Neural cell (in vitro differentiated cells): ENCODE results near the gene DNAJC12. TPM values are rescaled to one million over a fixed set of nuclear protein-coding genes. Genes with fewer than 3 reads are reported as not detected.

ENCODE experiments used
- H2AFZ ChIP-seq: fragments of 200-600, 300-800 bp; sonication (generic), shearing (Covaris generic); 2 replicates; pipeline ENCODE4 v1.6.0; 2014; ENCODE audit warnings: low read depth, mild to moderate bottlenecking, antibody characterized with exemption, low read length, moderate library complexity
- H3F3A ChIP-seq: fragments of 200-600 bp; shearing (Covaris generic); 2 replicates; pipeline ENCODE4 v1.6.1; 2016; ENCODE audit warnings: mild to moderate bottlenecking, moderate library complexity, mixed read lengths, antibody characterized with exemption, low read length; ENCODE audit not compliant: insufficient read depth, poor library complexity, severe bottlenecking
- H3K27ac ChIP-seq: fragments of 200-600, 300-800 bp; sonication (generic), shearing (Covaris generic); 2 replicates; pipeline ENCODE4 v1.5.1; 2014; ENCODE audit warnings: mild to moderate bottlenecking, low read length, moderate library complexity
- H3K27me3 ChIP-seq: fragments of 300-800, 200-600 bp; sonication (generic), shearing (Covaris generic); 2 replicates; pipeline ENCODE4 v1.6.0; 2014; ENCODE audit warnings: mild to moderate bottlenecking, low read depth, low read length, moderate library complexity; ENCODE audit not compliant: insufficient read depth
- H3K36me3 ChIP-seq: fragments of 300-800, 200-600 bp; sonication (generic), shearing (Covaris generic); 2 replicates; pipeline ENCODE4 v1.5.1; 2014; ENCODE audit warnings: mild to moderate bottlenecking, antibody characterized with exemption, low read length, moderate library complexity; ENCODE audit not compliant: insufficient read depth
- H3K4me2 ChIP-seq: fragments of 300-800, 200-600 bp; sonication (generic), shearing (Covaris generic); 2 replicates; pipeline ENCODE4 v1.6.0; 2014; ENCODE audit warnings: mild to moderate bottlenecking, low read length
- H3K4me3 ChIP-seq: fragments of 300-800, 200-600 bp; sonication (generic), shearing (Covaris generic); 2 replicates; pipeline ENCODE4 v1.5.1; 2014; ENCODE audit warnings: mild to moderate bottlenecking, low read length, moderate library complexity
- H3K79me2 ChIP-seq: fragments of 200-600 bp; shearing (Covaris generic); replicated peaks from 2 replicates; pipeline ENCODE4 v1.6.0; 2014; ENCODE audit warnings: mild to moderate bottlenecking, low read length, moderate library complexity; ENCODE audit not compliant: insufficient read depth
- H3K9ac ChIP-seq: fragments of 300-800, 200-600 bp; sonication (generic), shearing (Covaris generic); 2 replicates; pipeline ENCODE4 v1.6.1; 2016; ENCODE audit warnings: mild to moderate bottlenecking, low read length, mixed read lengths
- H3K9me2 ChIP-seq: fragments of 200-600 bp; shearing (Covaris generic); 2 replicates; pipeline ENCODE4 v1.6.1; 2016; ENCODE audit warnings: mild to moderate bottlenecking, low read length, mixed read lengths; ENCODE audit not compliant: insufficient read depth
- H3K9me3 ChIP-seq: fragments of 200-600, 300-800 bp; sonication (generic), shearing (Covaris generic); 2 replicates; pipeline ENCODE4 v1.6.1; 2016; ENCODE audit warnings: mild to moderate bottlenecking, mixed run types, low read length, moderate library complexity, mixed read lengths
- H4K20me1 ChIP-seq: fragments of 200-600 bp; shearing (Covaris generic); 2 replicates; pipeline ENCODE4 v1.6.1; 2016; ENCODE audit warnings: mild to moderate bottlenecking, mixed run types; ENCODE audit not compliant: insufficient read depth
- EP300 ChIP-seq: fragments of 450-650 bp; conservative IDR thresholded peaks from 2 replicates; pipeline ENCODE4 v1.6.1; 2014; ENCODE audit warnings: antibody characterized with exemption, mild to moderate bottlenecking, moderate library complexity; ENCODE audit not compliant: poor library complexity, severe bottlenecking
- EZH2 ChIP-seq: fragments of 200-600, 300-800 bp; shearing (Covaris generic), sonication (generic); IDR thresholded peaks from 2 replicates; pipeline ENCODE4 v1.6.1; 2014; ENCODE audit warnings: antibody characterized with exemption, low read length, borderline replicate concordance, mild to moderate bottlenecking; ENCODE audit not compliant: insufficient read depth, poor library complexity, severe bottlenecking
- MXI1 ChIP-seq: fragments of 450-650 bp; conservative IDR thresholded peaks from 2 replicates; pipeline ENCODE4 v1.6.1; 2014; ENCODE audit warnings: antibody characterized with exemption, mild to moderate bottlenecking; ENCODE audit not compliant: poor library complexity, severe bottlenecking
- POLR2AphosphoS5 ChIP-seq: IDR thresholded peaks from 2 replicates; pipeline ENCODE4 v1.6.1; 2012
- RAD21 ChIP-seq: fragments of 450-650 bp; conservative IDR thresholded peaks from 2 replicates; pipeline ENCODE4 v1.6.1; 2014; ENCODE audit warnings: antibody characterized with exemption, mild to moderate bottlenecking, moderate library complexity
- SMC3 ChIP-seq: fragments of 450-650 bp; conservative IDR thresholded peaks from 2 replicates; pipeline ENCODE4 v1.6.1; 2014; ENCODE audit warnings: antibody characterized with exemption, mild to moderate bottlenecking, moderate library complexity; ENCODE audit not compliant: poor library complexity
- TAF1 ChIP-seq: IDR thresholded peaks from 2 replicates; pipeline ENCODE4 v1.6.1; 2012; ENCODE audit warnings: low read depth
- polyA plus RNA-seq: library from polyadenylated mRNA; depleted of rRNA; stranded (reverse); fragments of >200 nt; gene quantifications from 2 replicates; pipeline ENCODE4 v1.2.3, GENCODE V29; 2014
- TF ChIP-seq, protein P1 (sequence below): IDR thresholded peaks from 2 replicates; pipeline ENCODE4 v1.6.1; 2012; ENCODE audit warnings: borderline replicate concordance
- TF ChIP-seq, protein P2 (sequence below): fragments of 450-650 bp; IDR thresholded peaks from 2 replicates; pipeline ENCODE4 v1.5.1; 2014; ENCODE audit warnings: antibody characterized with exemption, mild to moderate bottlenecking, moderate library complexity; ENCODE audit not compliant: poor library complexity, severe bottlenecking

The DNAJC12 gene
- polyA plus RNA-seq, 1 donor from 2014 or later = 32.2 TPM

DNA sequence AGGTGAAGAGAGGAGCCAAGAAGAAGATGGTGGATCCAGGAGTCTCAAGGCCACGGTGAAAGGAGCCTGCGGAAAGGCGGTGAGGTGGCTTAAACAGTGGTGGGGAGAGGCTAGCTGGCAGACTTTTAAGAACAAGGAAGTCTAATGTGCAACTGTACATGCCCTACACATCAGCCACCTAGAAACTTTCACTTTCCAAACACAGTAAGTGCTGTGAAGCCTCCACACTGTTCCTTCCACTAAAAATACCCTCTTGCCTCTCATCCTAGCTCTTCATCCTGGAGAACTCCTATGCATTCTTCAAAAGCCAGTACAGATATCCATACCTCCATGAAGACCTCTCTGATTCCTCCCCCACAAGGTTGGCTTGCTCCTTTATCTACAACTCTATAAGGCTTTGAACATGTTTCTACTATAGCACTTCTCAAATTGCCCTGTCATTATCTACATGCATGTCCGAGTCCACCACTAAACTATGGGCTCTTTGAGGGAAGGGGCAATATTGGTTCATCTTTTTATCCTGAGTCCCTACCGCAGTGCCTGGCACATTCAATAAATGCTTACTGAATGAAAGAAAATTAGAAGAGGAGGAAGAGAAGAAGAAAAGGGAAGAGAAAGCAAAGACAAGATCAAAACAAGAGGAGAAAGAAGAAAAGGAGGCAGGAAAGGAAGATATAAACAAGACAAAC lies 54.2 kb downstream of the DNAJC12 start:
- no peaks in the 10 kb centered on the region for H3K27me3 ChIP-seq
- no peak overlapping the region for H2AFZ ChIP-seq
- no peaks in the 10 kb centered on the region for H3K9me2 ChIP-seq
- no peaks in the 10 kb centered on the region for H3K9me3 ChIP-seq
- no peak overlapping the region for H3K4me2 ChIP-seq
- H3K27ac ChIP-seq = no peak overlapping the region
- no peaks in the 10 kb centered on the region for H3F3A ChIP-seq
- H3K4me3 ChIP-seq = no peak overlapping the region
- no peaks in the 10 kb centered on the region for H3K79me2 ChIP-seq
- no peaks in the 10 kb centered on the region for H3K36me3 ChIP-seq
- no peak for TF ChIP-seq POLR2AphosphoS5
- TF ChIP-seq TAF1 = no peak
- TF ChIP-seq RAD21 = no peak
- no peak for TF ChIP-seq MXI1
- TF ChIP-seq, protein P1, sequence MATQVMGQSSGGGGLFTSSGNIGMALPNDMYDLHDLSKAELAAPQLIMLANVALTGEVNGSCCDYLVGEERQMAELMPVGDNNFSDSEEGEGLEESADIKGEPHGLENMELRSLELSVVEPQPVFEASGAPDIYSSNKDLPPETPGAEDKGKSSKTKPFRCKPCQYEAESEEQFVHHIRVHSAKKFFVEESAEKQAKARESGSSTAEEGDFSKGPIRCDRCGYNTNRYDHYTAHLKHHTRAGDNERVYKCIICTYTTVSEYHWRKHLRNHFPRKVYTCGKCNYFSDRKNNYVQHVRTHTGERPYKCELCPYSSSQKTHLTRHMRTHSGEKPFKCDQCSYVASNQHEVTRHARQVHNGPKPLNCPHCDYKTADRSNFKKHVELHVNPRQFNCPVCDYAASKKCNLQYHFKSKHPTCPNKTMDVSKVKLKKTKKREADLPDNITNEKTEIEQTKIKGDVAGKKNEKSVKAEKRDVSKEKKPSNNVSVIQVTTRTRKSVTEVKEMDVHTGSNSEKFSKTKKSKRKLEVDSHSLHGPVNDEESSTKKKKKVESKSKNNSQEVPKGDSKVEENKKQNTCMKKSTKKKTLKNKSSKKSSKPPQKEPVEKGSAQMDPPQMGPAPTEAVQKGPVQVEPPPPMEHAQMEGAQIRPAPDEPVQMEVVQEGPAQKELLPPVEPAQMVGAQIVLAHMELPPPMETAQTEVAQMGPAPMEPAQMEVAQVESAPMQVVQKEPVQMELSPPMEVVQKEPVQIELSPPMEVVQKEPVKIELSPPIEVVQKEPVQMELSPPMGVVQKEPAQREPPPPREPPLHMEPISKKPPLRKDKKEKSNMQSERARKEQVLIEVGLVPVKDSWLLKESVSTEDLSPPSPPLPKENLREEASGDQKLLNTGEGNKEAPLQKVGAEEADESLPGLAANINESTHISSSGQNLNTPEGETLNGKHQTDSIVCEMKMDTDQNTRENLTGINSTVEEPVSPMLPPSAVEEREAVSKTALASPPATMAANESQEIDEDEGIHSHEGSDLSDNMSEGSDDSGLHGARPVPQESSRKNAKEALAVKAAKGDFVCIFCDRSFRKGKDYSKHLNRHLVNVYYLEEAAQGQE = no peak
- TF ChIP-seq EZH2 = no peak
- TF ChIP-seq, protein P2, sequence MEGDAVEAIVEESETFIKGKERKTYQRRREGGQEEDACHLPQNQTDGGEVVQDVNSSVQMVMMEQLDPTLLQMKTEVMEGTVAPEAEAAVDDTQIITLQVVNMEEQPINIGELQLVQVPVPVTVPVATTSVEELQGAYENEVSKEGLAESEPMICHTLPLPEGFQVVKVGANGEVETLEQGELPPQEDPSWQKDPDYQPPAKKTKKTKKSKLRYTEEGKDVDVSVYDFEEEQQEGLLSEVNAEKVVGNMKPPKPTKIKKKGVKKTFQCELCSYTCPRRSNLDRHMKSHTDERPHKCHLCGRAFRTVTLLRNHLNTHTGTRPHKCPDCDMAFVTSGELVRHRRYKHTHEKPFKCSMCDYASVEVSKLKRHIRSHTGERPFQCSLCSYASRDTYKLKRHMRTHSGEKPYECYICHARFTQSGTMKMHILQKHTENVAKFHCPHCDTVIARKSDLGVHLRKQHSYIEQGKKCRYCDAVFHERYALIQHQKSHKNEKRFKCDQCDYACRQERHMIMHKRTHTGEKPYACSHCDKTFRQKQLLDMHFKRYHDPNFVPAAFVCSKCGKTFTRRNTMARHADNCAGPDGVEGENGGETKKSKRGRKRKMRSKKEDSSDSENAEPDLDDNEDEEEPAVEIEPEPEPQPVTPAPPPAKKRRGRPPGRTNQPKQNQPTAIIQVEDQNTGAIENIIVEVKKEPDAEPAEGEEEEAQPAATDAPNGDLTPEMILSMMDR = no peak
- TF ChIP-seq EP300 = no peak
- no peak for TF ChIP-seq SMC3
- H3K9ac ChIP-seq = no peak overlapping the region
- H4K20me1 ChIP-seq = no peaks in the 10 kb centered on the region

DNA sequence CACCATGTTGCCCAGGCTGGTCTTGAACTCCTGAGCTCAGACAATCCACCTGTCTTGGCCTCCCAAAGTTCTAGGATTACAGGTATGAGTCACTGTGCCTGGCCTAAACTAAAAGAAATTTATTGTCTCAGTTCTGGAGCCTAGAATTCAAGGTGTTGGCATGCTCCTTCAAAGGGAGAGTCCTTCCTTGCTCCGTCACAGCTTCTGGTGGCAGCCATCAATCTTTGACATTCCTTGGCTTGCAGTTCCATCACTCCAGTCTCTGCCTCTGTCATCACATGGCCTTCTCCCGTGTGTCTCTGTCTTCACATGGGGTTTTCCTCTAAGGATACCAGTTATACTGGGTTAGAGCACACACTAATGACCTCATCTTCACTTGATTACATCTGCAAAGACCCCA lies 55.5 kb downstream of the DNAJC12 start:
- no peaks in the 10 kb centered on the region for H3K79me2 ChIP-seq
- no peak overlapping the region for H3K4me2 ChIP-seq
- H3K4me3 ChIP-seq = no peak overlapping the region
- TF ChIP-seq SMC3 (no peak), EZH2 (no peak), MXI1 (no peak), EP300 (no peak), RAD21 (no peak), POLR2AphosphoS5 (no peak), TAF1 (no peak)
- TF ChIP-seq, protein P2 = no peak
- TF ChIP-seq, protein P1 = no peak
- H3K9ac ChIP-seq = no peak overlapping the region
- no peak overlapping the region for H3K27ac ChIP-seq
- no peak overlapping the region for H2AFZ ChIP-seq
- no peaks in the 10 kb centered on the region for H3K36me3 ChIP-seq
- no peaks in the 10 kb centered on the region for H3K9me3 ChIP-seq
- H3K9me2 ChIP-seq = no peaks in the 10 kb centered on the region
- H3K27me3 ChIP-seq = no peaks in the 10 kb centered on the region
- no peaks in the 10 kb centered on the region for H4K20me1 ChIP-seq
- H3F3A ChIP-seq = no peaks in the 10 kb centered on the region
